Stimulated activated CD4-positive, alpha-beta T cell treated with anti-CD3 and anti-CD28 coated beads, TNF-alpha, amount 100 ng/mL, for 4 hours (primary cell): ENCODE results near the gene GOLGB1.
"Not testable (repeated sequence)": the region's sequence is repeated elsewhere in the genome, so short reads cannot be mapped to it uniquely, and the experiment has no call there.

Experiments
- DNase-seq, 3 experiments: peaks; one replicate each; pipeline ENCODE4 v3.0.0-alpha.2; 2020; ENCODE audit warnings: low read depth in 3 of 3

Gene GOLGB1

GRCh38 chr3:121749276-121750086 lies at the start of gene GOLGB1:
GOLGB1 (minus strand) TSS chr3:121749741; CDS start chr3:121730971, 18,770 bp downstream.
- peak; percentile 71 to 87 (median 83) for DNase-seq

DNA sequence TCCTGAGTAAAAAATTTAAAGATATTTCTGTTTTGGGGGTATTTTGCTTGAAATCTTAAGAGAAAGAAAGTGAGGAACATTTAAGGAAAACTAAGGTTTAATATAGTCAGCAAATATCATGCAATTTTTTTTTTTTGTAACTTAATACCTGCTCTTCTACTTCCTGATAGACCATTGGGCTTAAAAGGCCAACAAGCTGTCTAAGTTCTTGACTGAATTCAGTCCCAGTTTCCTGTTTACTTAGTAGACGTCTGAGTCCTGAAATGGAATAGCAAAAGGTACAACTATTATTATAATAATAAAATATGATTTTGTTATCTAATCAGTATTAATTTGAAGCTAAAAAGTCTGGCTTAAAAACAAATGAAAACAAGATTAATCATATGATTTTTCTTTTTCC lies 47.4 kb upstream of the GOLGB1 start:
- no peak for DNase-seq

- no peak for DNase-seq
Measured at GRCh38 chr3:121794264-121794983, 44.9 kb upstream of the GOLGB1 start.

DNA sequence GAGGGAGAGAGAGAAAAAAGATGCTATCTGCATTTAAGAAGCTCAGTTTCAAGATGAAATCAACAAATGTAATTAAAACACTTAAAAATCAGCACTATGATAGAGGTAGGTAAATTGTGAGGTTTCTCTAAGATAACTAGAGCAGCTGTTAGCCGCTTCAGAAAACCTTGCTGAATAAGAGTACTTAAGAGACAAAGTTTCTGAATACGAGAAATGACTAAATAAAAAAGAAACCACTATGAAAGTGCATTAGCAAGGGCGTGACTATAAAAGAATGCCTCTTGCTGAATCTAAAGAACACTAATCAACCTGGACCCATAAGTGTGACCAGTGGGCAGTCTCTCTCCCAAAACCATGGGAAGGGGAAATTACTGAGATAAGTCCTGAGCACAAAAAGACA lies 43.5 kb upstream of the GOLGB1 start:
- DNase-seq: no peak

- DNase-seq: no peak
Measured at GRCh38 chr3:121786485-121786884, 36.9 kb upstream of the GOLGB1 start.

DNA sequence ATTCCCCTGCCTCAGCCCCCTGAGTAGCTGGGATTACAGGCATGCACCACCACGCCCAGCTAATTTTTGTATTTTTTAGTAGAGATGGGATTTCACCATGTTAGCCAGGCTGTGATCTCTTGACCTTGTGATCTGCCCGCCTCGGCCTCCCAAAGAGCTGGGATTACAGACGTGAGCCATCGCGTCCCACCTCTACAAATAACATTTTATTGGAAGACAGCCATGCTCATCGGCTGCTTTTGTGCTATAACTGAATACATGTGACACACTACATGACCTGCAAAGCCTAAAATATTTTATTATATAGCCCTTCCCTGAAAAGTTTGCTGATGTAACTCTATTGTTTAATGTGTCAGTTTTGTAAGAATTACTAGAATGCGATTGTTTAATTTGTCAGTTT lies 33.2 kb upstream of the GOLGB1 start:
- DNase-seq: not testable (repeated sequence)

GRCh38 chr3:121781611-121782010 lies 32.1 kb upstream of the GOLGB1 start:
- no peak for DNase-seq

- DNase-seq: not testable (repeated sequence)
Measured at GRCh38 chr3:121775095-121775494, 25.6 kb upstream of the GOLGB1 start.

DNA sequence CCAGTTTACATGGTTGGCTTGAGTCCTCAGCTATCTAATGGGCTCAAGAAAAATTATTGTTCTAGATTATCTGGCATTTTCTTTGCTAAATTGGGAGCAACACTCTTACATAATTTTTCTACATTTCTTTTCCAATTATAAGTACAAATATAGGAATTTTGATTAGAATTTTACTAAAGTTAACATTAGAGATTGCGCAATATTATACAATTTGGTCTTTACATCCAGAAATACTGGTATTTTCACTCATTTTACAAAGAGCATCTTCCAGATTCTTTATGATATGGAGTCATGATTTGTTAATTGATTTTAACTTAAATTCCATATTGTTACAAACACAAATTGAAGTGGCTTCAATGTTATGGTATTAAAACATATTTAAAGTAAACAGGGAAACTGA lies 19.7 kb upstream of the GOLGB1 start:
- DNase-seq: no peak

- no peak for DNase-seq
Measured at GRCh38 chr3:121768452-121768851, 18.9 kb upstream of the GOLGB1 start.

DNA sequence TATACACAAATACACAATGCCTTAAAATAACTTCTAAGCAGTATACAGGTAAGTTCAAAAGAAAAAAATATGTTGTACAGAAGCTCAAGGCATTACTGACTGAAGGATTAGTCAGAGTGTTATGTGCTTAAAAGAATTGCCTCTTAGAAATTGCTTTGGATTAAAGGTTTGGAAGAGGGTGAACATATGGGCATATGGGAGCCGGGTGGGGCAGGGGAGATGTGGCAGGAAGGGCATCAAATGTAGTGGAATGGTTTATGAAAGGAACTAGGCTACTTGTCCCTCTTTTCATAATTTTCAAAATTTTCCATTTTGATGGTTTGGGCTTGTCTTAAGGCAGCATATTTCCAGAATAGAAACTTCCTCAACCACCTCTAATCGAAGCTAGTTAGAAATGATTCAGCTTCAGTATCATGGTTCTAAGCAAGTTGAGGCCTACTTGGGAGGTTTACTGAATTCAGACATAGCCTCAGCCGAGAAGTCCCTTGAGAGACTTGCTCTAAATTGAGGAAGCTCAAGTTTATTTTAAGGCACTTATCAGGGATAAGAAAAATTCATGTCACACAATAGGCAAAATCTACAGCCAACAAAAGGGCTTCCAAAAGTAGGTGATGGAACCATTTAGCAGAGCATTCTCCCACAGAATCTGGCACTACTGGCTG lies 10.1 kb upstream of the GOLGB1 start:
- no peak for DNase-seq

GRCh38 chr3:121758727-121759450 lies 9.3 kb upstream of the GOLGB1 start:
- no peak for DNase-seq

- DNase-seq: no peak
Measured at GRCh38 chr3:121757812-121758545, 8.4 kb upstream of the GOLGB1 start.

- DNase-seq: no peak
Measured at GRCh38 chr3:121757087-121757811, 7.7 kb upstream of the GOLGB1 start.

- DNase-seq: no peak
Measured at GRCh38 chr3:121752772-121753171, 3.2 kb upstream of the GOLGB1 start.

DNA sequence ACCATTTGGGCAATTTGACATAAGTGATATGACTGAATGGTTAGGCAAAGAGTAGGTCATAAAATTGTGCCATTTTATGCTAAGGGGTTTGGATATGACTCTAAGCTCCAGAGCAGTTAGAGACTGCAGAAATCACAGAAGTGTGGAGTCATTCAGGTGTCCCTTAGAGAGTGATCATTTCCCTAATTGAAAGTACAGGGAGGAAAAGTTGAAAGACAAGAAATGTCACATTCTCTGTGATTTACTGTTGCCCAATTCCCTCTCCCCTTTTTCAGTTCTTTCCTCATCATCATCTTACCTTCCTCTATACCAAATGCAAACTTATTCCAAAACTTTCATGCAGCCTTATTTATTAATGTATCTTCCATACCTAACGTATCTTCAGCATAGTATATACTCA lies 2.7 kb upstream of the GOLGB1 start:
- no peak for DNase-seq

GRCh38 chr3:121750087-121750415 lies 510 bp upstream of the GOLGB1 start:
- DNase-seq: no peak

- DNase-seq: no peak
Measured at GRCh38 chr3:121748680-121749275, 763 bp downstream of the GOLGB1 start.

DNA sequence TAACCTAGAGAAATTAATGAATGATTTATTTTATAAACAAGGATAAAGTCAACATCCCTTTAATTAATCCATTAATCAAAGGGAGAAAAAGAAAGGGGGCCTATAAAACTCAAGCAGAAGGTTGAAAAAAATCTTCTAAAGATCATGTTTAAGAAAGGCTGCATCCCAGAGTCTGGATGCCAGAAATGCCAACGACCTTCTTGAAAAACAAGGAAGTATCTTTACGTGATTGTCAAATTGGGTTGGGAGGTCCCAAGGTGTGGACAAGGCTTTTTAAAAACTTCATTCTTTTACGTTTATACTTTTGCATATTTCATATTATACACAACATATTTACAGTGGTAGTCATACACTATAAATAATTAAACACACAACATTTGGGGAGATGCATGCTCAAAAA lies 1.6 kb downstream of the GOLGB1 start:
- DNase-seq: no peak

GRCh38 chr3:121743106-121743505 lies 6.4 kb downstream of the GOLGB1 start:
- DNase-seq: not testable (repeated sequence)
